Measurements from ENCODE around the gene PRDM16.

DNA sequence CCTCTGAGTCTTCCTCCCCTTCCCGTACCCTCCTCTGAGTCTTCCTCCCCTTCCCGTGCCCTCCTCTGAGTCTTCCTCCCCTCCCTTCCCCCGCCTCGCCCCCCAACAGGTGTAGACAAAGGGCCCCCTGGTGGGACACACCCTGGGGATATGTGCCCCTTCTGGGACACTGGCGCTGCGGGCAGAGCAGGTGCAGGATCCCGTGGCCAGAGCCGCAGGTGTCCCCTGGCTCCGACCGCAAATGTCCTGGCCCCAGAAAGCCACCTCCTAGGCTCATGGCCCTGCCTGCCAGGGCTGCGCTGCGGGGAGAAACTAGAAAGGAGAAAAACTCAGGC lies 334.0 kb downstream of the PRDM16 start:
- TF ChIP-seq POLR2A (IDR thresholded peaks at IDR 0.05), result no peak
- TF ChIP-seq, protein P1, sequence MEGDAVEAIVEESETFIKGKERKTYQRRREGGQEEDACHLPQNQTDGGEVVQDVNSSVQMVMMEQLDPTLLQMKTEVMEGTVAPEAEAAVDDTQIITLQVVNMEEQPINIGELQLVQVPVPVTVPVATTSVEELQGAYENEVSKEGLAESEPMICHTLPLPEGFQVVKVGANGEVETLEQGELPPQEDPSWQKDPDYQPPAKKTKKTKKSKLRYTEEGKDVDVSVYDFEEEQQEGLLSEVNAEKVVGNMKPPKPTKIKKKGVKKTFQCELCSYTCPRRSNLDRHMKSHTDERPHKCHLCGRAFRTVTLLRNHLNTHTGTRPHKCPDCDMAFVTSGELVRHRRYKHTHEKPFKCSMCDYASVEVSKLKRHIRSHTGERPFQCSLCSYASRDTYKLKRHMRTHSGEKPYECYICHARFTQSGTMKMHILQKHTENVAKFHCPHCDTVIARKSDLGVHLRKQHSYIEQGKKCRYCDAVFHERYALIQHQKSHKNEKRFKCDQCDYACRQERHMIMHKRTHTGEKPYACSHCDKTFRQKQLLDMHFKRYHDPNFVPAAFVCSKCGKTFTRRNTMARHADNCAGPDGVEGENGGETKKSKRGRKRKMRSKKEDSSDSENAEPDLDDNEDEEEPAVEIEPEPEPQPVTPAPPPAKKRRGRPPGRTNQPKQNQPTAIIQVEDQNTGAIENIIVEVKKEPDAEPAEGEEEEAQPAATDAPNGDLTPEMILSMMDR (IDR thresholded peaks at IDR 0.05), result no peak

All from thyroid gland (tissue), 4 donors.